IPS DF 4.7 (cell line): ENCODE results near the gene GZMM.

Experiments used
- DNase-seq: peaks from one replicate; pipeline ENCODE4 v3.0.0-alpha.2; 2013; ENCODE audit warnings: low spot score; ENCODE audit errors: extremely low read depth

GZMM gene

GRCh38 chr19:533364-534058, 10.3 kb upstream of the GZMM start:
- DNase-seq = no peak

GRCh38 chr19:534088-534487, 9.8 kb upstream of the GZMM start:
- DNase-seq = no peak

GRCh38 chr19:535017-535835, 8.6 kb upstream of the GZMM start:
- DNase-seq = no peak

- no peak for DNase-seq
These were observed 7.6 kb upstream of the GZMM start for GRCh38 chr19:536031-536880.

GRCh38 chr19:536881-537404, 6.9 kb upstream of the GZMM start:
- DNase-seq = no peak

GRCh38 chr19:538641-539428, 5.0 kb upstream of the GZMM start:
- DNase-seq = no peak

- no peak for DNase-seq
These were observed 4.3 kb upstream of the GZMM start for GRCh38 chr19:539429-540030.

GRCh38 chr19:540867-541637, 2.8 kb upstream of the GZMM start:
- DNase-seq = no peak

- no peak for DNase-seq
These were observed 2.2 kb upstream of the GZMM start for GRCh38 chr19:541699-542098.

GRCh38 chr19:542173-542866, 1.5 kb upstream of the GZMM start:
- no peak for DNase-seq

- DNase-seq = no peak
These were observed 3.3 kb downstream of the GZMM start for GRCh38 chr19:547117-547516.

- no peak for DNase-seq
These were observed 4.2 kb downstream of the GZMM start for GRCh38 chr19:547836-548720.

GRCh38 chr19:548886-549830, 5.3 kb downstream of the GZMM start:
- no peak for DNase-seq

GRCh38 chr19:554817-555216, 11.0 kb downstream of the GZMM start:
- DNase-seq = no peak

- no peak for DNase-seq
These were observed 11.6 kb downstream of the GZMM start for GRCh38 chr19:555474-555808.

- no peak for DNase-seq
These were observed 12.9 kb downstream of the GZMM start for GRCh38 chr19:556611-557382.
